ENCODE results near the gene NKX2-3. TPM values are rescaled to one million over a fixed set of nuclear protein-coding genes. Genes with fewer than 3 reads are reported as not detected.

The NKX2-3 gene
- total and polyA plus RNA-seq, 2 of the 8 experiments (the other 6 are each of a cell fraction or from before 2014, with no cell fraction given): not detected

DNA sequence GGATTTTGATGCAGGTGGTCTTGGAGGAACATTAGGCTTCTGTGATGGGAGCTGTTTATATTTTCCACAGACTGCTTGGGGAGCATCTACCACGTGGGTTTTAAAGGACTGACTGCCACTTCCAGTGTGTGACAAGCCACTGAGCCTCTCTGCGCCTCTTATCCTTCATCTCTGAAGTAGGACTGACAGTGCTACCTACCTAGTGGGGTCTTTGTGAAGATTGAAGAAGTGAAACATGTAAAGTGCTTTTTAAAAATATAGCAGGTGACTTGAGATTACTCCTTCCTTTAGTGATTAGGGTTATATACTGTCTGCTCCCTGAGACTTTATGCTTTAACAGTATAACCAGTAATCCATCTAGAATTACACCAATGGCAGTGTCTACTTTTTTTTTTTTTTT, 29.9 kb downstream of the NKX2-3 start:
- Histone ChIP-seq H2BK12ac (ENCODE audit: low read depth, low read length) (no peak overlapping the region), H2AFZ (ENCODE audit: low read length) (no peak overlapping the region), H4K5ac (ENCODE audit: insufficient read length, low read depth, low read length) (no peak overlapping the region), H2BK15ac (ENCODE audit: low read length) (no peak overlapping the region), H3K23me2 (ENCODE audit: low read depth, low read length) (no peaks in the 10 kb centered on the region), H4K8ac (ENCODE audit: extremely low read depth, insufficient read depth, low read length) (no peak overlapping the region), H3K79me2 (ENCODE audit: control insufficient read depth in 1 of 2, insufficient read depth in 2 of 2, low read length in 2 of 2) (no peaks in the 10 kb centered on the region), H4K91ac (replicated peaks; ENCODE audit: insufficient read length, low read length) (no peak overlapping the region), H3K79me1 (ENCODE audit: low read depth, low read length) (no peaks in the 10 kb centered on the region), H3K27me3 (replicated peaks in 1 of 4; ENCODE audit: control insufficient read depth in 3 of 4, extremely low read depth in 1 of 4, insufficient read depth in 3 of 4, low read length in 3 of 4) (no peaks in the 10 kb centered on the region), H3K27ac (ENCODE audit: low read depth, low read length) (no peak overlapping the region), H3K18ac (ENCODE audit: extremely low read depth, low read length) (no peak overlapping the region), H3K4ac (replicated peaks; ENCODE audit: insufficient read length, low read depth, low read length) (no peak overlapping the region), H3K56ac (replicated peaks; ENCODE audit: insufficient read length, low read depth, low read length) (no peak overlapping the region), H3K23ac (ENCODE audit: insufficient read length) (no peak overlapping the region), H3K9ac (replicated peaks in 1 of 4; ENCODE audit: extremely low read depth in 1 of 4, low read depth in 3 of 4, low read length in 3 of 4) (no peak overlapping the region), H3K9me3 (ENCODE audit: insufficient read depth in 2 of 2, low read depth in 1 of 2, low read length in 1 of 2) (no peaks in the 10 kb centered on the region), H2BK20ac (ENCODE audit: low read length) (no peak overlapping the region), H3K14ac (ENCODE audit: insufficient read length) (no peak overlapping the region), H2AK5ac (ENCODE audit: low read depth, low read length) (no peak overlapping the region), H2BK120ac (replicated peaks; ENCODE audit: low read depth, low read length) (no peak overlapping the region), H3K4me2 (ENCODE audit: insufficient read depth in 1 of 2, low read depth in 2 of 2, low read length in 2 of 2) (no peak overlapping the region), H4K20me1 (replicated peaks in 1 of 2; ENCODE audit: control insufficient read depth in 1 of 2, insufficient read depth in 2 of 2, low read length in 2 of 2) (no peaks in the 10 kb centered on the region), H3K36me3 (ENCODE audit: control insufficient read depth in 2 of 4, insufficient read depth in 4 of 4, low read length in 3 of 4) (no peaks in the 10 kb centered on the region), H2BK5ac (ENCODE audit: low read depth, low read length) (no peak overlapping the region), H3K4me3 (ENCODE audit: extremely low read depth in 1 of 4, insufficient read depth in 2 of 4, low read depth in 3 of 4, low read length in 4 of 4) (no peak overlapping the region), H3K4me1 (replicated peaks in 1 of 4; ENCODE audit: control insufficient read depth in 3 of 4, insufficient read depth in 4 of 4, low read length in 3 of 4) (no peaks in the 10 kb centered on the region)
- 77% methylated on average over 2 of the region's 2 CpGs; no CpG with 5 or more reads in 1 of the 2 experiments for WGBS, 2 experiments (ENCODE audit: extremely low coverage in 1 of 2, insufficient coverage in 1 of 2, insufficient read length in 1 of 2, insufficient replicate concordance in 2 of 2, low coverage in 1 of 2, low lambda C conversion rate in 2 of 2, missing lambda C conversion rate in 1 of 2)
- POLR2A ChIA-PET (ENCODE audit: partially characterized antibody): no interaction called here
- FAIRE-seq (no peak), DNase-seq (ENCODE audit: low read depth in 1 of 2, low spot score in 2 of 2) (no peak)
- CTCF ChIA-PET (ENCODE audit: partially characterized antibody): interaction anchor here (15.3 kb wide), 1 partner anchor 51 kb away, joined by 323 read pairs; the partner anchor contains the start of gene SLC25A28
- TF ChIP-seq GABPA (IDR thresholded peaks at IDR 0.05; ENCODE audit: borderline replicate concordance, insufficient read depth, low read length) (no peak), SP4 (IDR thresholded peaks at IDR 0.05; ENCODE audit: low read length) (no peak), POLR2AphosphoS5 (IDR thresholded peaks at IDR 0.05; ENCODE audit: low read depth, low read length) (no peak), KDM1A (IDR thresholded peaks at IDR 0.05; ENCODE audit: borderline replicate concordance, low read length) (no peak), TBP (IDR thresholded peaks at IDR 0.05; ENCODE audit: low read depth, low read length) (no peak), SIN3A (conservative IDR thresholded peaks at IDR 0.05 in 1 of 2, IDR thresholded peaks at IDR 0.05 in 1 of 2; ENCODE audit: low read depth in 1 of 2, low read length in 2 of 2) (no peak), SP2 (IDR thresholded peaks at IDR 0.05; ENCODE audit: low read length) (no peak), POU5F1 (IDR thresholded peaks at IDR 0.05; ENCODE audit: low read depth, low read length) (no peak), POLR2A (IDR thresholded peaks at IDR 0.05; ENCODE audit: control extremely low read depth in 1 of 2, low read depth in 2 of 2, low read length in 2 of 2) (no peak), CBX5 (IDR thresholded peaks at IDR 0.05; ENCODE audit: low read depth, low read length) (no peak), SP1 (IDR thresholded peaks at IDR 0.05; ENCODE audit: low read depth, low read length) (no peak), SAP30 (IDR thresholded peaks at IDR 0.05; ENCODE audit: insufficient read depth, insufficient replicate concordance, low read length) (no peak)
- TF ChIP-seq, protein P1, sequence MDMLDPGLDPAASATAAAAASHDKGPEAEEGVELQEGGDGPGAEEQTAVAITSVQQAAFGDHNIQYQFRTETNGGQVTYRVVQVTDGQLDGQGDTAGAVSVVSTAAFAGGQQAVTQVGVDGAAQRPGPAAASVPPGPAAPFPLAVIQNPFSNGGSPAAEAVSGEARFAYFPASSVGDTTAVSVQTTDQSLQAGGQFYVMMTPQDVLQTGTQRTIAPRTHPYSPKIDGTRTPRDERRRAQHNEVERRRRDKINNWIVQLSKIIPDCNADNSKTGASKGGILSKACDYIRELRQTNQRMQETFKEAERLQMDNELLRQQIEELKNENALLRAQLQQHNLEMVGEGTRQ (IDR thresholded peaks at IDR 0.05; ENCODE audit: low read length): no peak
- TF ChIP-seq, protein P2, sequence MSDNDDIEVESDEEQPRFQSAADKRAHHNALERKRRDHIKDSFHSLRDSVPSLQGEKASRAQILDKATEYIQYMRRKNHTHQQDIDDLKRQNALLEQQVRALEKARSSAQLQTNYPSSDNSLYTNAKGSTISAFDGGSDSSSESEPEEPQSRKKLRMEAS (IDR thresholded peaks at IDR 0.05): no peak
